Stimulated activated CD4-positive, alpha-beta T cell treated with anti-CD3 and anti-CD28 coated beads, Interleukin-4, amount 100 ng/mL, for 48 hours (primary cell): Measurements from ENCODE around the gene SERPIND1.

Experiments used
- DNase-seq, 2 donors: peaks; one replicate each; pipeline ENCODE4 v3.0.0-alpha.2; 2020; ENCODE audit warnings: low read depth in 2 of 2

Gene SERPIND1

GRCh38 chr22:20788627-20789344 lies 14.9 kb downstream of the SERPIND1 start:
- no peak for DNase-seq

DNA sequence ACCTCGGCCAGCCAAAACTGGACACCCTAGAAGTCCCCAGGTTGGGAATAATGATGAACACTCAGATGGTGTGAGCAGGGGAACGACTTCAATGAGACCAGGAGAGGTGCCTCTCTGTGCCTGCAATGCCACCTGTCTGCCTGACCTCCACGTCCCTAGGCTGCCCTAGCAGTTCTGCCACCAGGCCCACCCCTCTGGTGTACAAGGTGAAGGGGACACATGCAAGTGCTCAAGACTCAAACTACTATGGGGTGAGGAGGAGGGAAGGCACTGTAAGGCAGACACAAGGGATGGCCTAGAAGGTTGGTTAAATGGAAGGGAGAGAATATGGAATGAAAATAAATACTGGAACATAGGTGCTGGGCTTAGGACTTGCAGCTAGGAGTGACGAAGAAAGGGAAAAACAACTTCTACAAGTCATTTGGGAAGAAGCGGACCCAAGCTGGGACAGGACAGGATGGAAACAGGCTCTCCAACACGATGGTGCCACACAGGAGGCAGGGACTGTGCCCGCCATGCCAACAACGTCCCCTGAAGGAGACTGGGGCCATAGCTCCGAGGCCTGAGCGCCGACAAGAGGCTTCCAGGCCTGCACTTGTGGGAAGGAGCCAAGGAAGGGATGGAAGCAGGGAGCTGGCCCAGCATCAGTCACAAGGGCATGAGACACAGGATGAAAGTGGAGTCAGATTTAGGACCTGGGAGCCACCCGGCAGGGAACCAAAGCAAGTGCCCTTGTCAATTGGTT lies 18.5 kb downstream of the SERPIND1 start:
- DNase-seq, result no peak

DNA sequence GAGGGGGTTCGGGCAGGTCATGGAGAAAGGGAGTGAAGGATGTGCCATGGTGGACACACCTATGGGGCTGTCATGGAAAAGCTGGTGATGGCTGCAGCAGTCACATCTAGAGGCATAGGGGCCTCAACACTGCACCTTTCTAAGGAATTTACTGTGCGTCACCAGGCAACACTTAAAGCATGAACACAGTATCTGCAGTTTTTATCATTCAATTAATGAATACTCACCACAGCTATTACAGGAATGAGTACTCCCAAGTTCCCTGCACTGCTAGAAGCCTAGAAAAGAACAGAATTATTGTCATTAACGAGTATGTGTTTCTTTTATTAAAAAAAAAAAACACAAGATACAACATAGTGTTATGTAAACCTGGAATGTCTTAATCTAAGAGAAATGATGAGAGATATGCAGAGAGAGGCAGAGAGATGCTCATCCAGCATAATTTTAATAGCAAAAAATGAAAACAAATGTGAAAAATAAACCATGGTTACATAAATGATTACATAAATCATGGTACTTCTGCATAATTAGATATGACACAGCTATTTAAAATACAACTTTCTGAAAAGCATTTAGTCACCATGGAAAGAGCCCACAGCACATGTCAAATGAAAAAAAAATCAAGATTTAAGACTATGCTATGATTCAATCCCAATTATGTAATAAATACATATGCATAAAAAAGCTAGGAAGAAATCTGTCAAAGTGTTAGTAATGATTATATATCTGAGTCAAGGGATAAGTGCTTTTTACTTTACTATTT lies 19.2 kb downstream of the SERPIND1 start:
- no peak for DNase-seq

GRCh38 chr22:20793748-20794649 lies 20.1 kb downstream of the SERPIND1 start:
- no peak for DNase-seq

- DNase-seq, result no peak
These were observed 20.9 kb downstream of the SERPIND1 start for GRCh38 chr22:20794650-20795413.

- DNase-seq, result no peak
These were observed 22.8 kb downstream of the SERPIND1 start for GRCh38 chr22:20796731-20797130.

DNA sequence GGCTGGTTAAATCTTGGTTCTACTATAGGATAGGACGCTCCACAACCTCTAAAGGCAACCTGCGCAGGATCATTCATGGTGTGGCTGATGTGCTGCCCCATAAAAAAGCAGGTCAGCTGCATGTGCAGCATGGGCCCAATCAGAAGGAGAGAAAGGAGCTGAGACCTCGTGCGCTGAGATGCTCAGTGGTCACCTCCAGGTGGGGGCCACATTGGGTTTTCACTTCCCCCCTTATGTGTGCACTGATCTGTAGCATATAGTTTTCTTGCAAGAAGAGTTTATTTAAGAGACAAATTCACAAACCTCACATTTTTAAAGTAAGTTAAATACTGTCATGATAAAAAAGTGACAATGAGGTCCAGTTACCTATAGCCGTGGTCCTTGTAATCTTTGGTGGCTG lies 24.3 kb downstream of the SERPIND1 start:
- DNase-seq, result no peak

GRCh38 chr22:20798974-20799373 lies 25.1 kb downstream of the SERPIND1 start:
- DNase-seq, result no peak

- no peak for DNase-seq
These were observed 25.5 kb downstream of the SERPIND1 start for GRCh38 chr22:20799449-20799848.

GRCh38 chr22:20802452-20802851 lies 28.5 kb downstream of the SERPIND1 start:
- DNase-seq, result no peak

GRCh38 chr22:20802922-20803553 lies 29.1 kb downstream of the SERPIND1 start:
- no peak for DNase-seq

DNA sequence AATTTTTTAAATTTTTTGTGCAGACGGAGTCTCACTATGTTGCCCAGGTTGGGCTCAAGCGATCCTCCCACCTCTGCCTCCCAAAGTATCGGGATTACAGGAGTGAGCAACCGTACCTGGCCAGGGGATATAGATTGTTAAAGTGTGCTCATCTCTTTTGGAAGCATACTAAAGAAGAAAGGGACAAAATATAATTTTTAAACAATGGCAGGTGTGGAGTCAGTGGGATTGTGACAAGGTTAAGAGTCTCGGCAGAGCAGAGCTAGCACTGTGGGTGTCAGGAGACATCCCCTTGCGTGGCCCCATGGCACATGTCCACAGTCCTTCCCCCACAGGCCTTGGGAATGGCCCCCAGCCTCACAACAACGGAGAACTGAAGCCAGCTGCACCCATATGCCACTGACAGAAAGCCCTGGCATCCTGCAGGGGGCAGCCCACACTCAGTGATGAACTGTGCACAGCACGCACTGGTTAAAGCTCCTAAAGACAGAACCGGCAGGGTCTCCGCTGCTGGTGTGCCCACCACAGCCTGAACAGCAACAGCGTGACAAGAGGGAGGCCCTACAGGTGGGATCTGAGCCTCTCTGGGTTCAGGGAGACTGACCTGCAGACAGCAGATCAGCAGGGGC lies 29.9 kb downstream of the SERPIND1 start:
- peak in 1 of 2 donors; percentile 16 for DNase-seq

GRCh38 chr22:20804650-20805049 lies 30.7 kb downstream of the SERPIND1 start:
- no peak for DNase-seq

DNA sequence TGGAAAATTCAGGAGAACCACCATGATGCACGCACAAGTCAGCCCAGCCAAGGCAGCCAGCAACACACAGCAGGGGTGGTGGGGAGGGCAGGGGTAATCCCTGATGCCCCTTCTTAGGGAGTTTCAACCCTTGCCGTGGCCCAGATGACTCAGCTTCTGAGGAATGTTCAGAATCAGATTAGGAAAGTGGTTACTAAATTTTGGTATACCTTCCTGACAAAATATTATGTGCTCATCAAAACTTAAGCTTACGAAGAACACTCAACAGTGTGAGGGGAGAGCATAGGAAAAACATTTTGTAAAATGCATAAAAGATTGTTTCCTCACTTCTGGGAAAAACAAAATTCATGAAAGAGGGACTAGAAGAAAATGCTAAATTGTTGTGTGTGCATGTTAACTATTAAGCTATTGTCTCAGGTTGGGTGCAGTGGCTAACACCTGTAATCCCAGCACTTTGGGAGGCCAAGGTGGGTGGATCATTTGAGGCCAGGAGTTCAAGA lies 32.1 kb downstream of the SERPIND1 start:
- DNase-seq, result no peak

- no peak for DNase-seq
These were observed 33.4 kb downstream of the SERPIND1 start for GRCh38 chr22:20807315-20807752.

DNA sequence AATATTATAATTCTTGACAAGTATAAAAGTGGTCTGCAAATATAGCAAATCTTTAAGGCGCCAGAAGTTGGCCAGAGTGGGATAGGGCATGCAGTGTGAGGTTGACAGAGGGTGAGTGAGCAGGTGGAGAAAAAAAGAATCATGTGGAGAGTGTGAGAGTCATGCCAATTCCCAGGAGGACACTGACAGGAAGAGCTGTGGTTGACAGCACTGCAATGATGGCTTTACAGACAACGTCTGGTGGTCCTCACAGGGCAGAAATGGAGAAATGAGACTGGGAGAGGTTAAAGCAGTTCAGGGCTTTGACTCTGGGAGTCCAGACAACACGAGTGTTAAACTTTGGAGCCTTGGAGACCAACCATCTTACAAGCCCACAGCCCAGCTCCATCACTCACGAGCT lies 34.9 kb downstream of the SERPIND1 start:
- no peak for DNase-seq

DNA sequence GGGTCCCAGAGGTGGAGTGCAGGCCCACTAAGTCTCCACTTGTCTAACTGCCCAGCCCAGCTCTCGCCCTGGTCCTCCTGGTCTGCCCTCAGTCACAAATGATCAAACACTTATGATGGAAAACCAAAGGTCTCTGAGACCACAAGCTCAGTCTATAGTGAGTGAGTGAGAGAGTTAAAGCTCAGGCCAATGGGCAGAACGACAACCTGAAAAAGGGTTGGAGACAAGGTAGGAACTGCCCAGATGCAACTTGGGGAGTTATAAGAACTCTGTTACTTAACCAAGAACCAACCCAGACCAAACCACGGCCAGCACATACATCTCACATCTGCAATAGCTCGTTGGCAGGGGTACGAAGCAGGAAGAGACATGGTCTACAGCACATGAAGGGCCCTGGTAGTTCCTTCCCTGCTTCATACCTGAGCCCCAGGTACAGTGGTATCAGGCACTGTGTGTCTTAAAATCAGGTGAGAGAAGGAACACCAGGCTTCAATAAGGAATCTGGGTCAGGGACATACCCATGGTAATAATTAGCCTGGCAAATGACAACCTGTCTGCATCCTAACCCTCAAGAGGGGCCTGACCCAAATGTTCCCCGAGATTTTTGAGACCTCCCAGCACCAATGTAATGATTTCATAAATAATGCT lies 35.7 kb downstream of the SERPIND1 start:
- DNase-seq, result no peak

DNA sequence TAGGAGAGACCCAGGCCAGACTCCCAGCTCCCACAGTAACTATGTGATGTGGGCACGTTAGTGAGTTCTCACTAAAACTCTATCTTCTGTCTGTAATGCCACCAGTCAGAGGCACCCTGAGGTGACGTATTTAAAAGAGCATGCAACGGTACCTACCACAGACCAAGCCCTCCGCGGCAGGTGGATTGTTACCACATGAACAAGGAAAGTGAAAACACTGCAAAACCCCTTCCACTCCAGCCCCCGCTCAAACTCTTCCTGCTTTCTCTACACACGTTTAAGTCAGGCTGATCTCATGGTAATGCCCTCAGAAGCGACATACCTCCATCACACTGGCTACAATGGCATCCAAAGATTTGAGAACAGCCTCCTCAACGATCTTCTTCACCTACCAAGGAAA lies 36.7 kb downstream of the SERPIND1 start:
- peak in 1 of 2 donors; percentile 3 for DNase-seq

DNA sequence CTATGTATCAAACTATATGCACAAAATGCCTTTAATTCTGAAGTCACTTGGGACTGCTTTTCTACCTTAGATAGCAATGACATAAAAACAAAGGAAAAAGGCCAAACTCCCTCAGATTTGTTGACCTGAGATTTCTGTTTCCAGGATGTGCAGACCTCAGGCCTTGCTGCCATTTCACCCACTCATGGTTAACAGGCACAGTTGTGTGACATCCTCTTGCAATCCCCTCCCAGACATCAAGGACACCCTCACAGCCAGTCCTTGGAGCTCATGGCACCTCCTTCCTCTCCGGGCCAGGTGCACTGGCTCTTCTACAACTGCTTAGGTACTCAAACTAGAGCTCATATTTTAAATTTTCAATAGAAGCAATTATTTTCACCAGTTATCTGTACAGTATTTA lies 37.3 kb downstream of the SERPIND1 start:
- no peak for DNase-seq
